Measurements from ENCODE around the gene MYO3A.

GRCh38 chr10:26064106-26064505 lies 130.1 kb downstream of the MYO3A start:
- TF ChIP-seq CTCF (conservative IDR thresholded peaks at IDR 0.05) (no peak), EZH2 (IDR thresholded peaks at IDR 0.05; ENCODE audit: low read depth) (no peak)

Data from PC-9 (cell line).